GM12864 (cell line): ENCODE results near the gene LRCOL1.

Source experiments
- DNase-seq: peaks from one replicate; pipeline ENCODE4 v3.0.0-alpha.2; 2011; ENCODE audit warnings: low read depth
- H3K4me3 ChIP-seq: 2 replicates; pipeline ENCODE4 v1.5.1; 2011; ENCODE audit warnings: mild to moderate bottlenecking, low read depth, low read length, control low read depth
- TF ChIP-seq, protein P1 (sequence below): IDR thresholded peaks from 2 replicates; pipeline ENCODE4 v1.5.1; 2011; ENCODE audit warnings: low read depth, mild to moderate bottlenecking, moderate library complexity, low read length, control low read depth, inconsistent platforms; ENCODE audit errors: missing control alignments

Gene LRCOL1

DNA sequence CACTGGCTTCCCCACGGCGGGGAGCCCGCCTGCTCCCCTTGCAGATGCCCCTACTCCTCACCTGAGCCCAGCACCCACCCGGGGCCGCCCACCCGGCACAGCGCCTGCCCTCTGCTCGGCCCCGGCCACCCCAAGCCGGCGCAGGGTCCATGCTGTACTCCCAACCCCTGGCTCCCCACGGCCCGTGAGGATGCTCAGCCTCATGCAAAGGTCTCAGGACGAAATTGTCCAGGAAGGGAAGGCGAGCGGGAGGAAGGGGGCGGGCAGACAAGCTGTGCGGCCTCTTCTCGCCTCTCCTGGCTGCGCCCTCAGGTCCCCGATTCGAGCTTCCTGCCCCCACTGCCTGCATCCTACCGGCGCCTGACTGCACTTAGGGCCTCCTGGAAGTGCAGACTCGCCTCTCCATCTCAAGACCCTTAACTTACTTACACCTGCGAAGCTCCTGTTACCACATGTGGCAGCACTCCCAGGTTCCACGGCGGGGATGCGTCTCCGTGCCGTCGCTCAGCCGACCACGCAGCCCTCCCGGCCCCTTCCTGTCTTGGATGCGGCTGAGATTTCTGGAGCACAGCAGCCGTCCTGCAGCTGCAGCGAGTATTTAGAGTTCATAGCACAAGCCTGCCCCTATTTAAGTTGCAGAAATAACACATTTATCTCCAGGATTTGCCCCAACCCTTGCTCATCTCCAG lies 18.0 kb downstream of the LRCOL1 start:
- TF ChIP-seq, protein P1, sequence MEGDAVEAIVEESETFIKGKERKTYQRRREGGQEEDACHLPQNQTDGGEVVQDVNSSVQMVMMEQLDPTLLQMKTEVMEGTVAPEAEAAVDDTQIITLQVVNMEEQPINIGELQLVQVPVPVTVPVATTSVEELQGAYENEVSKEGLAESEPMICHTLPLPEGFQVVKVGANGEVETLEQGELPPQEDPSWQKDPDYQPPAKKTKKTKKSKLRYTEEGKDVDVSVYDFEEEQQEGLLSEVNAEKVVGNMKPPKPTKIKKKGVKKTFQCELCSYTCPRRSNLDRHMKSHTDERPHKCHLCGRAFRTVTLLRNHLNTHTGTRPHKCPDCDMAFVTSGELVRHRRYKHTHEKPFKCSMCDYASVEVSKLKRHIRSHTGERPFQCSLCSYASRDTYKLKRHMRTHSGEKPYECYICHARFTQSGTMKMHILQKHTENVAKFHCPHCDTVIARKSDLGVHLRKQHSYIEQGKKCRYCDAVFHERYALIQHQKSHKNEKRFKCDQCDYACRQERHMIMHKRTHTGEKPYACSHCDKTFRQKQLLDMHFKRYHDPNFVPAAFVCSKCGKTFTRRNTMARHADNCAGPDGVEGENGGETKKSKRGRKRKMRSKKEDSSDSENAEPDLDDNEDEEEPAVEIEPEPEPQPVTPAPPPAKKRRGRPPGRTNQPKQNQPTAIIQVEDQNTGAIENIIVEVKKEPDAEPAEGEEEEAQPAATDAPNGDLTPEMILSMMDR, result no peak
- no peak for DNase-seq
- no peak overlapping the region for H3K4me3 ChIP-seq

DNA sequence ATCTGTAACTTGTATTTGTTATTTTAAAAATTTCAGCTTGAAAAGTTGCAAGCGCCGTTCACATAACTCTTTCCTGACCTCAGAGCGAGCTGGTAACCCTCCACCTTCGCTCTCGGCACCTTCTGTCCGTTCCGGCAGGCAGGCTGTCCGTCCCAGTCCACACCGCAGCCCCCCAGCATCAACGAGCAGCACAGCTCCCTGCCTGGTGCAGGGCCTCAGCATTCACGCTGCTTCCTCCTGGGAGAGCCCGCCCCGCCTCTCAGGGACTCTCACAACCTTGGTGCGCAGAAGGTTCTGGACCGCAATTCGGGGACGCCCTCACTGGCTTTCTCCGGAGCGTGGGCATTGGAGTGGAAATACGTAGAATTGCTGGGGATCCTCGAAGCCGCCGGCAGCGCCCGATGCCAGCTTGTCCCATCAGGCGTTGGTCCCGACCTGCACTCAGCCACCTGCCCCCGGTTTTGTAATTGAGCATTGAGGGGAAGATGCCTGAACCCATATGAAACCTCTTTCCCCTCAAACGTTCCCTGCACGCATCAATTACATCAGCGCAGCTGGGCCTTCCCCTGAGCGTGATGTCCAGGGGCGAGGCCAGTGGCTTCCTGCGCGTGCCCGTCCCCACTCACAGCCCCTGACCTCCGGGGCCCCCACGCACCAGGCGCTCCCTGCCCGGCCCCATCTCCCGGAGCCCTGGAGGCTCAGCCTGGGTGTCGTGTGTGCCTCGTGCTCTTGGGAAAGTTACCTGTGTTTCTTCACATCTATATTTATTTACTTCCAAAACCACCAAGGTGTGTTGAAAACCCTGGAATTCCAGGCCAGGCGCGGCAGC lies 19.1 kb downstream of the LRCOL1 start:
- no peak overlapping the region for H3K4me3 ChIP-seq
- TF ChIP-seq, protein P1, result no peak
- DNase-seq, result no peak

DNA sequence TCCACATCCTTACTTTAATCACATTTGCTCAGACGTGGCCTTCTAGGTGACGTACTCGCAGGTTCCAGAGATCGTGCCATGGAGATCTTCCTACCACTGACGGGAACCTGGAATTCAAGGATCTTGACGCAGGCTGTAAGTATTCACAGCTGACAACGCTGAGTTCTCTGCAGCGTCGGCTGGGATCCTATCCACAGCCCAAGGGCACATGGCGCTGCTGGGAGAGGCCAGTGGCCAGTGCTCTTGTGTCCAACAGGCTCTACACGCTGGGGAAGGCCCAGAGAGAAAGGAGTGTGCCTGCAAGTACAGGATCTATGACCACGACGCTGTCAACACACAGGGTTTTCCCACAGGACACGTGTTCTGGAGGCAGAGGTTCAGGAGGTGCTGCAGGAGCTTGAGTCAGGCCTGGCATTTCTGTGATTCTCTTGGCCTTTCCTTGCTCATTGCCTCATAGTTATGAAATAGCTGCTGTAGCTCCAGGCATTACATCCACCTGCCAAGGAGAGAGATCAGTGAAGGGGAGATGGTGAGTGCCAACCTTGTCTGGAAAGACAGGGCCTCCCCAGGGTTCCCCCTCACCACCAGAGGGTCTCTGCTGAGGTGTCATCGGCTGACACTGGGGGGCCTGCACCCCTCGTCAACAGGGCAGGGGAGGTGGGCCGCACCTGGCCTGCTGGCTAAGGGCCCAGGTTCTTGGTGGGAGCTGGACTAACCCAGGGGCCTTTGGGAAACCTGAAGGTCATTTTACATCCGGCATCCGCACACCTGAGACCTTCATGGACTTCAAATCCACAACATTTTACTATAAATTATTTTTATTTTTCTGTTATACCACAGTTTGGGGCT lies 21.3 kb downstream of the LRCOL1 start:
- TF ChIP-seq, protein P1, result no peak
- no peak for DNase-seq
- no peak overlapping the region for H3K4me3 ChIP-seq

DNA sequence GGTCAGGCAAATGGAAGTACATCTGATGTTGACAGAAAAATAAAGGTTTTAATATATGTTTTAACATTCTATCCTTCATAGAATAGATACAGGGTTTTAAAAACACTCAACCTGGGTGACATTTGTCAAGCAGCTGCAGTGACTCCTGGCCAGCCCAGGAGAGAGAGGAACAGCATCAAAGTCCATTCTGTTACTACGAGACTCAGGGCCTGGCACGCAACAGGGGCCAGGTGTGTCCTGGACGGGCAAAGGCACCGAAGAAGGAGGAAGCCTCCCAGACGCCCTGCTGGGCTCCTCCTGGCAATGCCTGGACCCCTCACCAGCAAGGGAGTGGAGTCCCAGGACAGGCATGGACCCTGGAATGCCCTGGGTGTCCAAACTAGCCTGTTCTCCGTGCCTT lies 22.1 kb downstream of the LRCOL1 start:
- TF ChIP-seq, protein P1, result no peak
- no peak for DNase-seq
- H3K4me3 ChIP-seq, result no peak overlapping the region

DNA sequence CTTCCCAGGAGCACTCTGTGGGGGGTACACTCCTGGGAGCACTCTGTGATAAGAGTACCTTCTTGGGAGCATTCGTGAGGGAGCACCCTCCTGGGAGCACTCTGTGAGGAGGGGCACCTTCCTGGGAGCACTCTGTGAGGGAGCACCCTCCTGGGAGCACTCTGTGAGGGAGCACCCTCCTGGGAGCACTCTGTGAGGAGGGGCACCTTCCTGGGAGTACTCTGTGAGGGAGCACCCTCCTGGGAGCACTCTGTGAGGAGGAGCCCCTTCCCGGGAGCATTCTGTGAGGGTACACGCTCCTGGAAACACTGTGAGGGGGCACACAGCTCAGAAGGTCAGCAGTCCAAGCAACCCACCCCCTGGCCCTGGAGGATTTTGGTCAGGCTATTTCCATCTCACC lies 22.6 kb downstream of the LRCOL1 start:
- TF ChIP-seq, protein P1, result no peak
- no peak for DNase-seq

DNA sequence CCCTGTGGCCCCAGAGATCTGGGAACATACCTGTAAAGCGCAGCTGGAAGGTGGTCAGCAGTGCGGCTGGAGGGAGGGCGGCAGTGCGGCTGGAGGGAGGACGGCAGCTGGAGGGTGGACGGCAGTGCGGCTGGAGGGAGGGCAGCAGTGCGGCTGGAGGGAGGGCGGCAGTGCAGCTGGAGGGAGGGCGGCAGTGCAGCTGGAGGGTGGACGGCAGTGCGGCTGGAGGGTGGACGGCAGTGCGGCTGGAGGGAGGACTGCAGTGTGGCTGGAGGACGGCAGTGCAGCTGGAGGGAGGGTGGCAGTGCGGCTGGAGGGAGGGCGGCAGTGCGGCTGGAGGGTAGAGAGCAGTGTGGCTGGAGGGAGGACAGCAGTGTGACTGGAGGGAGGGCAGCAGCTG lies 23.5 kb downstream of the LRCOL1 start:
- no peak overlapping the region for H3K4me3 ChIP-seq
- TF ChIP-seq, protein P1, result no peak
- DNase-seq, result no peak

More for the DNA sequence above, 22.6 kb downstream of the LRCOL1 start:
- H3K4me3 ChIP-seq, result no peak overlapping the region
